IMR-90 (cell line): ENCODE results near the gene SPEF2. TPM values are rescaled to one million over a fixed set of nuclear protein-coding genes. Genes with fewer than 3 reads are reported as not detected.

Source experiments
- ATAC-seq: fragments of 200-7000 bp; cut with Tn5 transposase; 2 replicates; pipeline ENCODE4 v1.9.1; 2020; ENCODE audit warnings: low read depth, mild to moderate bottlenecking, moderate library complexity
- BruUV-seq: library from RNA; stranded (reverse); fragments of 400-500 nt; replicated peaks from 2 replicates; lab custom pipeline; 2021; lab: Mats Ljungman, UMichigan
- CTCF ChIA-PET: fragments of 300-600 bp; formaldehyde crosslinking; extraction: SDS; loops from one replicate; lab custom pipeline; 2021; ENCODE audit warnings: antibody characterized with exemption; lab: Yijun Ruan, JAX
- POLR2A ChIA-PET: fragments of 300-600 bp; sonication (Branson Sonifier 250); formaldehyde crosslinking; loops from one replicate; lab custom pipeline; 2022; ENCODE audit warnings: antibody characterized with exemption; ENCODE audit not compliant: unreplicated experiment; lab: Charles Lee
- DNase-seq: peaks from one replicate; pipeline ENCODE4 v3.0.0; 2013
- H2AFZ ChIP-seq: replicated peaks from 2 replicates; pipeline ENCODE3; 2013; ENCODE audit warnings: low read length, mild to moderate bottlenecking; ENCODE audit not compliant: poor library complexity
- H2AK5ac ChIP-seq: 2 replicates; pipeline ENCODE4 v1.6.1; 2013; ENCODE audit warnings: low read depth, low read length, inconsistent platforms
- H2AK9ac ChIP-seq: replicated peaks from 2 replicates; pipeline ENCODE3; 2013; ENCODE audit warnings: mild to moderate bottlenecking, low read depth, low read length, moderate library complexity; ENCODE audit not compliant: poor library complexity
- H2BK120ac ChIP-seq: 2 replicates; pipeline ENCODE4 v1.6.1; 2013; ENCODE audit warnings: low read depth, low read length, inconsistent platforms
- H2BK15ac ChIP-seq: 3 replicates; pipeline ENCODE4 v1.6.1; 2013; ENCODE audit warnings: low read depth, low read length, inconsistent platforms
- H2BK20ac ChIP-seq: 2 replicates; pipeline ENCODE4 v1.6.1; 2013; ENCODE audit warnings: low read depth, mild to moderate bottlenecking, inconsistent platforms, low read length, moderate library complexity
- H2BK5ac ChIP-seq: 2 replicates; pipeline ENCODE4 v1.6.1; 2013; ENCODE audit warnings: mild to moderate bottlenecking, low read depth, low read length, inconsistent platforms; ENCODE audit not compliant: poor library complexity, severe bottlenecking
- H3K14ac ChIP-seq: replicated peaks from 2 replicates; pipeline ENCODE4 v1.6.1; 2013; ENCODE audit warnings: low read depth, low read length, inconsistent platforms
- H3K18ac ChIP-seq: 2 replicates; pipeline ENCODE4 v1.6.1; 2013; ENCODE audit warnings: low read depth, low read length, control low read depth
- H3K23ac ChIP-seq: 2 replicates; pipeline ENCODE4 v1.6.1; 2013; ENCODE audit warnings: low read depth, low read length, inconsistent platforms
- H3K27ac ChIP-seq: 2 replicates; pipeline ENCODE4 v1.5.1; 2013; ENCODE audit warnings: mild to moderate bottlenecking, control low read depth, low read length; ENCODE audit not compliant: insufficient read depth
- H3K27me3 ChIP-seq: 2 replicates; pipeline ENCODE4 v1.6.1; 2013; ENCODE audit warnings: low read length; ENCODE audit not compliant: control insufficient read depth, insufficient read depth
- H3K36me3 ChIP-seq: 2 replicates; pipeline ENCODE4 v1.6.1; 2013; ENCODE audit warnings: low read length, mixed read lengths; ENCODE audit not compliant: control insufficient read depth, insufficient read depth
- H3K4ac ChIP-seq: 2 replicates; pipeline ENCODE4 v1.6.1; 2013; ENCODE audit warnings: low read depth, low read length, inconsistent platforms
- H3K4me1 ChIP-seq: 2 replicates; pipeline ENCODE4 v1.6.1; 2013; ENCODE audit warnings: low read length, mixed read lengths; ENCODE audit not compliant: control insufficient read depth, insufficient read depth
- H3K4me2 ChIP-seq: 2 replicates; pipeline ENCODE4 v1.6.1; 2013; ENCODE audit warnings: low read depth, mild to moderate bottlenecking, control low read depth, low read length, moderate library complexity
- H3K4me3 ChIP-seq: 2 replicates; pipeline ENCODE4 v1.5.1; 2013; ENCODE audit warnings: low read depth, mild to moderate bottlenecking, control low read depth, low read length, moderate library complexity; ENCODE audit not compliant: insufficient read depth
- H3K56ac ChIP-seq: 2 replicates; pipeline ENCODE4 v1.6.1; 2013; ENCODE audit warnings: low read length, inconsistent platforms; ENCODE audit not compliant: insufficient read depth; ENCODE audit errors: extremely low read depth
- H3K79me1 ChIP-seq, 2 experiments: 2 replicates each; pipeline ENCODE4 v1.6.1; 2013; ENCODE audit warnings: low read length in 2 of 2, inconsistent platforms in 1 of 2, low read depth in 1 of 2
- H3K9ac ChIP-seq: 2 replicates; pipeline ENCODE4 v1.6.1; 2013; ENCODE audit warnings: low read depth, low read length, control low read depth
- H3K9me1 ChIP-seq: 2 replicates; pipeline ENCODE4 v1.6.1; 2013; ENCODE audit warnings: low read length, inconsistent platforms; ENCODE audit not compliant: insufficient read depth
- H3K9me3 ChIP-seq: 2 replicates; pipeline ENCODE4 v1.6.1; 2013; ENCODE audit warnings: low read length; ENCODE audit not compliant: control insufficient read depth, insufficient read depth
- H4K20me1 ChIP-seq: 2 replicates; pipeline ENCODE4 v1.6.1; 2013; ENCODE audit warnings: low read length, inconsistent platforms; ENCODE audit not compliant: insufficient read depth
- H4K5ac ChIP-seq: 2 replicates; pipeline ENCODE4 v1.6.1; 2013; ENCODE audit warnings: mild to moderate bottlenecking, low read depth, low read length, control low read depth
- H4K8ac ChIP-seq, 2 experiments: 2 replicates each; pipeline ENCODE4 v1.6.1; 2013; ENCODE audit warnings: low read depth in 2 of 2, low read length in 2 of 2, control low read depth in 1 of 2, inconsistent platforms in 1 of 2
- H4K91ac ChIP-seq: 2 replicates; pipeline ENCODE4 v1.6.1; 2013; ENCODE audit warnings: low read depth, low read length, inconsistent platforms; ENCODE audit not compliant: insufficient read depth
- BHLHE40 ChIP-seq: fragments of 150-350 bp; IDR thresholded peaks from 2 replicates; pipeline ENCODE4 v1.6.1; 2016; ENCODE audit warnings: mild to moderate bottlenecking, low read depth, low read length
- CEBPB ChIP-seq: IDR thresholded peaks from 2 replicates; pipeline ENCODE4 v1.6.1; 2012; ENCODE audit warnings: low read depth, low read length, improper control_type of control experiment
- CHD1 ChIP-seq: IDR thresholded peaks from 2 replicates; pipeline ENCODE4 v1.6.1; 2012; ENCODE audit warnings: low read depth, low read length, improper control_type of control experiment
- FOS ChIP-seq: fragments of 150-350 bp; IDR thresholded peaks from 2 replicates; pipeline ENCODE4 v1.6.1; 2016; ENCODE audit warnings: low read depth, low read length
- MAFK ChIP-seq: IDR thresholded peaks from 2 replicates; pipeline ENCODE4 v1.6.1; 2012; ENCODE audit warnings: low read depth, low read length, improper control_type of control experiment
- MAZ ChIP-seq: IDR thresholded peaks from 2 replicates; pipeline ENCODE4 v1.6.1; 2012; ENCODE audit warnings: low read depth, mild to moderate bottlenecking, low read length, improper control_type of control experiment, moderate library complexity, borderline replicate concordance
- MXI1 ChIP-seq: IDR thresholded peaks from 2 replicates; pipeline ENCODE4 v1.6.1; 2012; ENCODE audit warnings: low read depth, mild to moderate bottlenecking, low read length, moderate library complexity, borderline replicate concordance
- NFE2L2 ChIP-seq: fragments of 150-350 bp; IDR thresholded peaks from 2 replicates; pipeline ENCODE4 v1.6.1; 2016; ENCODE audit warnings: low read depth, mild to moderate bottlenecking, low read length
- POLR2A ChIP-seq: IDR thresholded peaks from 2 replicates; pipeline ENCODE4 v1.6.1; 2012; ENCODE audit warnings: mild to moderate bottlenecking, low read depth, low read length
- RAD21 ChIP-seq: IDR thresholded peaks from 2 replicates; pipeline ENCODE4 v1.6.1; 2012; ENCODE audit warnings: low read length, improper control_type of control experiment
- RCOR1 ChIP-seq: IDR thresholded peaks from 2 replicates; pipeline ENCODE4 v1.6.1; 2012; ENCODE audit warnings: mild to moderate bottlenecking, low read length, improper control_type of control experiment; ENCODE audit not compliant: insufficient replicate concordance
- RFX5 ChIP-seq: IDR thresholded peaks from 2 replicates; pipeline ENCODE4 v1.8.0; 2012; ENCODE audit warnings: low read depth, mild to moderate bottlenecking, low read length, moderate library complexity
- SMC3 ChIP-seq: fragments of 150-350 bp; IDR thresholded peaks from 2 replicates; pipeline ENCODE4 v1.6.1; 2016; ENCODE audit warnings: low read depth, mild to moderate bottlenecking, antibody characterized with exemption, low read length, moderate library complexity
- dilution Hi-C: fragments of 300-500 bp; cut with HindIII; formaldehyde crosslinking; loops from one replicate; pipeline ENCODE4 v1.14.3; 2018; ENCODE audit warnings: low sequenced_read_pairs; ENCODE audit not compliant: unreplicated experiment
- in situ Hi-C: fragments of 300-500 bp; cut with MboI; formaldehyde crosslinking; loops from 3 replicates; pipeline ENCODE4 v1.14.3; 2019; ENCODE audit warnings: low sequenced_read_pairs, inconsistent platforms, mixed read lengths
- intact Hi-C: fragments of 100-400 bp; cut with micrococcal nuclease; formaldehyde crosslinking; loops from 2 replicates; pipeline ENCODE4 v1.10.0; 2022
- polyA plus RNA-seq, 3 experiments: library from polyadenylated mRNA; depleted of rRNA; stranded (reverse); fragments of >200 nt; gene quantifications; 2 replicates each; pipeline ENCODE4 v1.2.3, GENCODE V29; 2012; ENCODE audit warnings: low replicate concordance in 1 of 3
- total RNA-seq: library from RNA; depleted of rRNA; stranded (reverse); fragments of >200 nt; gene quantifications from 2 replicates; pipeline ENCODE4 v1.2.3, GENCODE V29; 2012
- TF ChIP-seq, protein P1 (sequence below): conservative IDR thresholded peaks from 2 replicates; pipeline ENCODE4 v1.5.1; 2012; ENCODE audit warnings: mild to moderate bottlenecking, low read depth, low read length, improper control_type of control experiment
- TF ChIP-seq, protein P2 (sequence below): fragments of 150-350 bp; IDR thresholded peaks from 2 replicates; pipeline ENCODE4 v1.6.1; 2016; ENCODE audit warnings: low read depth, mild to moderate bottlenecking, low read length, moderate library complexity, borderline replicate concordance
- TF ChIP-seq, protein P3 (sequence below): fragments of 150-350 bp; IDR thresholded peaks from 2 replicates; pipeline ENCODE4 v1.6.1; 2017; ENCODE audit warnings: mild to moderate bottlenecking, antibody characterized with exemption, low read length, low read depth

SPEF2 gene
- total and polyA plus RNA-seq, 2 of the 4 experiments (the other 2 are of a cell fraction): 1.7 to 2.3 TPM

DNA sequence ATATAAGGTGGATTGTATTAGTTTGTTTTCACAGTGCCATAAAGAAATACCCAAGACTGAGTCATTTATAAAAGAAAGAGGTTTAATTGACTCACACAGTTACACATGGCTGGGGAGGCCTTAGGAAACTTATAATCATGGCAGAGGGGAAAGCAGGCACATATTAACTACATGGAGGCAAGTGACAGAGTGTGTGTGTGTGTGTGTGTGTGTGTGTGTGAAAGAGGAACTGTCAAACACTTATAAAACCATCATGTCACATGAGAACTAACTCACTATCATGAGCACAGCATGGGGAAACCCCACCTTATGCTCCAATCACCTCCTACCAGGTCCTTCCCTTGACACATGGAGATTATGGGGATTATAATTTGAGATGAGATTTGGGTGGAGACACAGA lies 118.6 kb downstream of the SPEF2 start:
- Histone ChIP-seq H2AFZ (no peak overlapping the region), H4K5ac (no peak overlapping the region), H3K9ac (no peak overlapping the region), H3K4me1 (no peaks in the 10 kb centered on the region), H2BK5ac (no peak overlapping the region), H2AK5ac (no peak overlapping the region), H3K56ac (no peak overlapping the region), H4K91ac (no peak overlapping the region), H3K9me3 (no peaks in the 10 kb centered on the region), H3K14ac (no peak overlapping the region), H3K4me3 (no peak overlapping the region), H2BK120ac (no peak overlapping the region), H3K23ac (no peak overlapping the region), H3K9me1 (no peaks in the 10 kb centered on the region), H3K27me3 (no peaks in the 10 kb centered on the region; the same call in 1 of the 2 replicates), H3K4me2 (no peak overlapping the region), H3K36me3 (no peaks in the 10 kb centered on the region), H4K20me1 (no peaks in the 10 kb centered on the region), H2BK15ac (no peak overlapping the region), H4K8ac (no peak overlapping the region), H3K4ac (no peak overlapping the region), H2BK20ac (no peak overlapping the region), H2AK9ac (no peak overlapping the region), H3K18ac (no peak overlapping the region), H3K79me1 (no peaks in the 10 kb centered on the region), H3K27ac (no peak overlapping the region)
- intact Hi-C loops (no loop called here), dilution Hi-C loops (no loop called here), in situ Hi-C loops (no loop called here)
- CTCF ChIA-PET: no interaction called here
- no peak for TF ChIP-seq SMC3
- no peak for TF ChIP-seq CEBPB
- TF ChIP-seq MAZ: no peak
- TF ChIP-seq, protein P1, sequence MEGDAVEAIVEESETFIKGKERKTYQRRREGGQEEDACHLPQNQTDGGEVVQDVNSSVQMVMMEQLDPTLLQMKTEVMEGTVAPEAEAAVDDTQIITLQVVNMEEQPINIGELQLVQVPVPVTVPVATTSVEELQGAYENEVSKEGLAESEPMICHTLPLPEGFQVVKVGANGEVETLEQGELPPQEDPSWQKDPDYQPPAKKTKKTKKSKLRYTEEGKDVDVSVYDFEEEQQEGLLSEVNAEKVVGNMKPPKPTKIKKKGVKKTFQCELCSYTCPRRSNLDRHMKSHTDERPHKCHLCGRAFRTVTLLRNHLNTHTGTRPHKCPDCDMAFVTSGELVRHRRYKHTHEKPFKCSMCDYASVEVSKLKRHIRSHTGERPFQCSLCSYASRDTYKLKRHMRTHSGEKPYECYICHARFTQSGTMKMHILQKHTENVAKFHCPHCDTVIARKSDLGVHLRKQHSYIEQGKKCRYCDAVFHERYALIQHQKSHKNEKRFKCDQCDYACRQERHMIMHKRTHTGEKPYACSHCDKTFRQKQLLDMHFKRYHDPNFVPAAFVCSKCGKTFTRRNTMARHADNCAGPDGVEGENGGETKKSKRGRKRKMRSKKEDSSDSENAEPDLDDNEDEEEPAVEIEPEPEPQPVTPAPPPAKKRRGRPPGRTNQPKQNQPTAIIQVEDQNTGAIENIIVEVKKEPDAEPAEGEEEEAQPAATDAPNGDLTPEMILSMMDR: no peak
- no peak for TF ChIP-seq BHLHE40
- TF ChIP-seq RCOR1: no peak
- no peak for TF ChIP-seq MAFK
- no peak for TF ChIP-seq RFX5
- TF ChIP-seq MXI1: no peak
- TF ChIP-seq, protein P2, sequence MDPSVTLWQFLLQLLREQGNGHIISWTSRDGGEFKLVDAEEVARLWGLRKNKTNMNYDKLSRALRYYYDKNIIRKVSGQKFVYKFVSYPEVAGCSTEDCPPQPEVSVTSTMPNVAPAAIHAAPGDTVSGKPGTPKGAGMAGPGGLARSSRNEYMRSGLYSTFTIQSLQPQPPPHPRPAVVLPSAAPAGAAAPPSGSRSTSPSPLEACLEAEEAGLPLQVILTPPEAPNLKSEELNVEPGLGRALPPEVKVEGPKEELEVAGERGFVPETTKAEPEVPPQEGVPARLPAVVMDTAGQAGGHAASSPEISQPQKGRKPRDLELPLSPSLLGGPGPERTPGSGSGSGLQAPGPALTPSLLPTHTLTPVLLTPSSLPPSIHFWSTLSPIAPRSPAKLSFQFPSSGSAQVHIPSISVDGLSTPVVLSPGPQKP: no peak
- no peak for TF ChIP-seq CHD1
- TF ChIP-seq FOS: no peak
- no peak for TF ChIP-seq RAD21
- TF ChIP-seq, protein P3, sequence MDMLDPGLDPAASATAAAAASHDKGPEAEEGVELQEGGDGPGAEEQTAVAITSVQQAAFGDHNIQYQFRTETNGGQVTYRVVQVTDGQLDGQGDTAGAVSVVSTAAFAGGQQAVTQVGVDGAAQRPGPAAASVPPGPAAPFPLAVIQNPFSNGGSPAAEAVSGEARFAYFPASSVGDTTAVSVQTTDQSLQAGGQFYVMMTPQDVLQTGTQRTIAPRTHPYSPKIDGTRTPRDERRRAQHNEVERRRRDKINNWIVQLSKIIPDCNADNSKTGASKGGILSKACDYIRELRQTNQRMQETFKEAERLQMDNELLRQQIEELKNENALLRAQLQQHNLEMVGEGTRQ: no peak
- no peak for TF ChIP-seq POLR2A
- TF ChIP-seq NFE2L2: no peak
- ATAC-seq (no peak), DNase-seq (peak; percentile 8)
- BruUV-seq: no TSS peak
- POLR2A ChIA-PET: interaction anchor here (0.6 kb wide), 1 partner anchor 13 kb away, joined by 3 read pairs; no protein-coding TSS in a partner anchor
